GM19372 (cell line): ENCODE data around the gene DCTN5.

Source experiments
- ATAC-seq: cut with Tn5 transposase; IDR thresholded peaks from one replicate; pipeline ENCODE4 v1.9.1; 2021; ENCODE audit warnings: mild to moderate bottlenecking, low read depth, moderate library complexity; ENCODE audit not compliant: unreplicated experiment

DCTN5 gene

GRCh38 chr16:23724096-23724784 lies 83.0 kb downstream of the DCTN5 start:
- ATAC-seq = no peak

- ATAC-seq = no peak
Observed at GRCh38 chr16:23724785-23725131, 83.5 kb downstream of the DCTN5 start.

- no peak for ATAC-seq
Observed at GRCh38 chr16:23726710-23727109, 85.4 kb downstream of the DCTN5 start.
